HepG2 (cell line): ENCODE results near the gene LCP2. TPM values are rescaled to one million over a fixed set of nuclear protein-coding genes. Genes with fewer than 3 reads are reported as not detected.

Experiments
- ATAC-seq: fragments of 200-7000 bp; cut with Tn5 transposase; 3 replicates; pipeline ENCODE4 v1.9.1; 2020; ENCODE audit warnings: mild to moderate bottlenecking, moderate library complexity
- BruUV-seq: library from RNA; stranded (reverse); fragments of 400-500 nt; replicated peaks from 2 replicates; lab custom pipeline; 2021; lab: Mats Ljungman, UMichigan
- CTCF ChIA-PET: fragments of 300-600 bp; formaldehyde crosslinking; extraction: SDS; loops from one replicate; lab custom pipeline; 2021; ENCODE audit warnings: low total read pairs, inconsistent platforms, low intra/inter-chr PET ratio; lab: Yijun Ruan, JAX
- POLR2A ChIA-PET: fragments of 350-600 bp; sonication (Branson Sonifier 250); formaldehyde crosslinking; loops from one replicate; lab custom pipeline; 2020; ENCODE audit warnings: antibody characterized with exemption, inconsistent platforms; lab: Yijun Ruan, JAX
- DNase-seq: peaks from one replicate; pipeline ENCODE4 v3.0.0-alpha.2; 2015; ENCODE audit warnings: low spot score
- FAIRE-seq: peaks from 3 replicates; lab custom pipeline; 2011; peaks lifted over from hg19 to GRCh38; lab: Jason Lieb, UNC
- H2AFZ ChIP-seq: one replicate; pipeline ENCODE4 v1.6.1; 2011; ENCODE audit warnings: low read length, inconsistent platforms
- H3K27ac ChIP-seq: fragments of 300-600 bp; 3 replicates; pipeline ENCODE4 v1.8.0; 2011; ENCODE audit warnings: mixed run types, mild to moderate bottlenecking, mixed read lengths, low read length, inconsistent platforms; ENCODE audit not compliant: insufficient read depth; ENCODE audit errors: extremely low read length
- H3K27me3 ChIP-seq, 2 experiments: fragments of 200-600 bp in 1 of 2; 2 replicates in 1 of 2; 3 replicates in 1 of 2; pipeline versions ENCODE4 v1.6.0 to v1.8.0; 2011; ENCODE audit warnings: low read length in 2 of 2, mild to moderate bottlenecking in 2 of 2, moderate library complexity in 2 of 2, inconsistent platforms in 1 of 2; ENCODE audit not compliant: insufficient read depth in 2 of 2, control insufficient read depth in 1 of 2
- H3K36me3 ChIP-seq, 2 experiments: fragments of 200-600 bp in 1 of 2; replicated peaks in 1 of 2; 2 replicates in 1 of 2; 3 replicates in 1 of 2; pipeline versions ENCODE4 v1.5.1 to v1.8.0; 2011; ENCODE audit warnings: low read length in 2 of 2, inconsistent platforms in 1 of 2; ENCODE audit not compliant: insufficient read depth in 2 of 2, control insufficient read depth in 1 of 2
- H3K4me1 ChIP-seq: 2 replicates; pipeline ENCODE4 v1.5.1; 2012; ENCODE audit warnings: low read length, inconsistent platforms; ENCODE audit not compliant: insufficient read depth
- H3K4me2 ChIP-seq: 2 replicates; pipeline ENCODE4 v1.6.0; 2011; ENCODE audit warnings: low read depth, low read length, inconsistent platforms
- H3K4me3 ChIP-seq, 3 experiments: fragments of 200-600 bp in 1 of 3; sonication (generic), shearing (Covaris generic) in 1 of 3; replicated peaks in 1 of 3; 2 replicates each; pipeline ENCODE4 v1.5.1; 2011 to 2016; ENCODE audit warnings: low read length in 3 of 3, inconsistent platforms in 2 of 3, low read depth in 2 of 3, mild to moderate bottlenecking in 2 of 3, control low read depth in 1 of 3, mixed read lengths in 1 of 3; ENCODE audit not compliant: insufficient read depth in 1 of 3
- H3K79me2 ChIP-seq: one replicate; pipeline ENCODE4 v1.6.1; 2011; ENCODE audit warnings: low read length, inconsistent platforms; ENCODE audit not compliant: insufficient read depth
- H3K9ac ChIP-seq: 2 replicates; pipeline ENCODE4 v1.6.0; 2011; ENCODE audit warnings: mild to moderate bottlenecking, low read depth, low read length, inconsistent platforms; ENCODE audit not compliant: insufficient read depth
- H3K9me3 ChIP-seq: 2 replicates; pipeline ENCODE4 v1.5.1; 2012; ENCODE audit warnings: mild to moderate bottlenecking, low read length
- H4K20me1 ChIP-seq: 2 replicates; pipeline ENCODE4 v1.6.0; 2011; ENCODE audit warnings: inconsistent platforms, mild to moderate bottlenecking, low read length, moderate library complexity; ENCODE audit not compliant: insufficient read depth
- HNRNPL ChIP-seq: fragments of 200-400 bp; formaldehyde crosslinking; IDR thresholded peaks from 2 replicates; pipeline ENCODE4 v1.6.1; 2017; ENCODE audit warnings: mild to moderate bottlenecking, low read depth, low read length
- NFYB ChIP-seq: sonication (generic); formaldehyde crosslinking; IDR thresholded peaks from 2 replicates; pipeline ENCODE4 v1.4.0; 2020; ENCODE audit warnings: missing genetic modification reagents
- STAG1 ChIP-seq: sonication (generic); formaldehyde crosslinking; IDR thresholded peaks from 2 replicates; pipeline ENCODE4 v1.4.0; 2020; ENCODE audit warnings: missing genetic modification reagents
- ZIK1 ChIP-seq: sonication (generic); formaldehyde crosslinking; IDR thresholded peaks from 2 replicates; pipeline ENCODE4 v1.5.0; 2020; ENCODE audit warnings: mild to moderate bottlenecking, low read depth, missing genetic modification reagents, borderline replicate concordance
- ZNF563 ChIP-seq: sonication (generic); formaldehyde crosslinking; IDR thresholded peaks from 2 replicates; pipeline ENCODE4 v1.8.0; 2022; ENCODE audit warnings: mild to moderate bottlenecking, moderate library complexity, missing genetic modification reagents
- in situ Hi-C: cut with HindIII; loops from 2 replicates; pipeline ENCODE4 v1.10.0; 2017; ENCODE audit warnings: low pct_unique_long_range_greater_than_20kb; ENCODE audit not compliant: extremely low pct_ligation_motif_present
- intact Hi-C: fragments of 100-400 bp; cut with micrococcal nuclease; formaldehyde crosslinking; loops from one replicate; pipeline ENCODE4 v1.10.0; 2022; ENCODE audit not compliant: unreplicated experiment
- polyA plus RNA-seq, 8 experiments: library from polyadenylated mRNA; depleted of rRNA in 3 of 8; stranded (reverse) in 7 of 8; unstranded in 1 of 8; fragments of >200 nt; fragmentation: Illumina TruSeq in 4 of 8; extraction: Trizol in 4 of 8; gene quantifications; 2 replicates each; pipeline versions ENCODE4 v1.2.1 to v1.2.3, GENCODE V29; 2011 to 2016; ENCODE audit warnings: low read depth in 4 of 8, missing spikeins in 1 of 8, mixed read lengths in 1 of 8; ENCODE audit not compliant: insufficient read depth in 1 of 8
- total RNA-seq, 5 experiments: library from RNA; depleted of rRNA; stranded (reverse); fragments of >200 nt; fragmentation: Illumina TruSeq; extraction: Trizol; gene quantifications; 2 replicates each; pipeline ENCODE4 v1.2.3, GENCODE V29; 2016; ENCODE audit warnings: low read depth in 1 of 5
- TF ChIP-seq, protein P1 (sequence below): sonication (generic); formaldehyde crosslinking; IDR thresholded peaks from 2 replicates; pipeline ENCODE4 v1.5.1; 2020; ENCODE audit warnings: missing genetic modification reagents, mild to moderate bottlenecking, borderline replicate concordance
- TF ChIP-seq, protein P2 (sequence below): sonication (generic); formaldehyde crosslinking; IDR thresholded peaks from 2 replicates; pipeline ENCODE4 v1.5.0; 2020; ENCODE audit warnings: mild to moderate bottlenecking, missing genetic modification reagents, moderate library complexity
- TF ChIP-seq, protein P3 (sequence below): sonication (generic); formaldehyde crosslinking; IDR thresholded peaks from 2 replicates; pipeline ENCODE4 v1.9.0; 2021; ENCODE audit warnings: missing genetic modification reagents, borderline replicate concordance
- TF ChIP-seq, protein P4 (sequence below): sonication (generic); formaldehyde crosslinking; IDR thresholded peaks from 2 replicates; pipeline ENCODE4 v1.4.0; 2020; ENCODE audit warnings: missing genetic modification reagents
- TF ChIP-seq, protein P5 (sequence below): sonication (generic); formaldehyde crosslinking; IDR thresholded peaks from 2 replicates; pipeline ENCODE4 v1.4.0; 2020; ENCODE audit warnings: mild to moderate bottlenecking, missing genetic modification reagents, borderline replicate concordance

Gene LCP2
- total and polyA plus RNA-seq, 2 of the 13 experiments (the other 11 are each of a cell fraction or from before 2014, with no cell fraction given): not detected

GRCh38 chr5:170217831-170218230, 79.7 kb downstream of the LCP2 start (continued):
- TF ChIP-seq, protein P1, sequence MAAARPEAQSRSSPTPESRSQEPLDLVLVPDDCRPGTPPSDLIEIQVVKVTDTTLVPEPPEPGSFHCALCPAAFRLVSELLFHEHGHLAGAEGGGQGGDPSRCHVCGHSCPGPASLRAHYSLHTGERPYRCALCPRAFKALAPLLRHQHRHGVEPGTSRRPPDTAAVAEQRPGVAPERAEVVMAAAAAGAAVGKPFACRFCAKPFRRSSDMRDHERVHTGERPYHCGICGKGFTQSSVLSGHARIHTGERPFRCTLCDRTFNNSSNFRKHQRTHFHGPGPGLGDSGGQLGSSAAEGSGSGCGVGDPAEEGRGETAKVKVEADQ (CRISPR knock-in tag): no peak

DNA sequence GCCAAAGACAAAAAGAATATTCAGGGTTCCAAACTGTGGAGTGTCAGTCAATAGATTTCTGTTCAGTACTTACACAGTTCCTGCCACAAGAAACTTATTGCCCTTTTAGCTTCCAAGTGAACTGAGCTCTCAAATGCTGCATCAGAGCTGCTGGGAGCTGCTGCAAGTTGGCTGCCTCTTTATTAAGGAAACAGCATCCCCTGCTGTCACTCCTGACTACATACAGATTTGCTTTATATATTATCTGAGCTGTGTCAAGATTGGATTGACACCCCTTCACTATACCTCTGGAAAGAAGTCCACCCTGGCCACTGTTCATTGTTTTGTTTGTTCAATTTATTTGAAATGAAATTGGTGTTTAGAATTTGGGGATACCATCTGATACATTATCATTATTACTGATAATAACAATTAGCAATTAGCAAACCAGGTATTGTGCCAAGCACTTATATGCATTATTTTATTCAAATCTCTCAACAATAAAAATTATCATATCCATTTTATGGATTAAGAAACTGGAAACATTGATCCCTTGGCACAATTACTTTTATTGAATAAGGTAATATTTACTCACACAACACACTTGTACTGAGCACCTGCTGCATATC, 81.2 kb downstream of the LCP2 start:
- Histone ChIP-seq H3K27me3 (no peaks in the 10 kb centered on the region), H3K9me3 (no peaks in the 10 kb centered on the region), H3K4me2 (no peak overlapping the region), H4K20me1 (no peaks in the 10 kb centered on the region), H3K36me3 (no peaks in the 10 kb centered on the region), H3K9ac (no peak overlapping the region), H3K4me3 (no peak overlapping the region), H3K4me1 (no peaks in the 10 kb centered on the region), H3K79me2 (no peaks in the 10 kb centered on the region), H3K27ac (no peak overlapping the region), H2AFZ (no peak overlapping the region)
- in situ Hi-C loops: no loop called here
- no TSS peak for BruUV-seq
- CTCF ChIA-PET: interaction anchor here (1.4 kb wide), 1 partner anchor 116 kb away, joined by 13 read pairs; no protein-coding TSS in a partner anchor
- POLR2A ChIA-PET: no interaction called here
- peak; percentile 29 for DNase-seq
- intact Hi-C loops: loop anchor here (1.0 kb wide), 1 partner anchor 116 kb away; no protein-coding TSS in a partner anchor
- no peak for FAIRE-seq
- ATAC-seq: peak; percentile 74; the same call in 2 of the 3 replicates
- no peak for TF ChIP-seq HNRNPL
- TF ChIP-seq NFYB (CRISPR knock-in tag): no peak
- TF ChIP-seq, protein P2, sequence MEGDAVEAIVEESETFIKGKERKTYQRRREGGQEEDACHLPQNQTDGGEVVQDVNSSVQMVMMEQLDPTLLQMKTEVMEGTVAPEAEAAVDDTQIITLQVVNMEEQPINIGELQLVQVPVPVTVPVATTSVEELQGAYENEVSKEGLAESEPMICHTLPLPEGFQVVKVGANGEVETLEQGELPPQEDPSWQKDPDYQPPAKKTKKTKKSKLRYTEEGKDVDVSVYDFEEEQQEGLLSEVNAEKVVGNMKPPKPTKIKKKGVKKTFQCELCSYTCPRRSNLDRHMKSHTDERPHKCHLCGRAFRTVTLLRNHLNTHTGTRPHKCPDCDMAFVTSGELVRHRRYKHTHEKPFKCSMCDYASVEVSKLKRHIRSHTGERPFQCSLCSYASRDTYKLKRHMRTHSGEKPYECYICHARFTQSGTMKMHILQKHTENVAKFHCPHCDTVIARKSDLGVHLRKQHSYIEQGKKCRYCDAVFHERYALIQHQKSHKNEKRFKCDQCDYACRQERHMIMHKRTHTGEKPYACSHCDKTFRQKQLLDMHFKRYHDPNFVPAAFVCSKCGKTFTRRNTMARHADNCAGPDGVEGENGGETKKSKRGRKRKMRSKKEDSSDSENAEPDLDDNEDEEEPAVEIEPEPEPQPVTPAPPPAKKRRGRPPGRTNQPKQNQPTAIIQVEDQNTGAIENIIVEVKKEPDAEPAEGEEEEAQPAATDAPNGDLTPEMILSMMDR (CRISPR knock-in tag): peak; percentile 60
- peak; percentile 70 for TF ChIP-seq STAG1
- no peak for TF ChIP-seq ZNF563 (CRISPR knock-in tag)
- TF ChIP-seq, protein P3, sequence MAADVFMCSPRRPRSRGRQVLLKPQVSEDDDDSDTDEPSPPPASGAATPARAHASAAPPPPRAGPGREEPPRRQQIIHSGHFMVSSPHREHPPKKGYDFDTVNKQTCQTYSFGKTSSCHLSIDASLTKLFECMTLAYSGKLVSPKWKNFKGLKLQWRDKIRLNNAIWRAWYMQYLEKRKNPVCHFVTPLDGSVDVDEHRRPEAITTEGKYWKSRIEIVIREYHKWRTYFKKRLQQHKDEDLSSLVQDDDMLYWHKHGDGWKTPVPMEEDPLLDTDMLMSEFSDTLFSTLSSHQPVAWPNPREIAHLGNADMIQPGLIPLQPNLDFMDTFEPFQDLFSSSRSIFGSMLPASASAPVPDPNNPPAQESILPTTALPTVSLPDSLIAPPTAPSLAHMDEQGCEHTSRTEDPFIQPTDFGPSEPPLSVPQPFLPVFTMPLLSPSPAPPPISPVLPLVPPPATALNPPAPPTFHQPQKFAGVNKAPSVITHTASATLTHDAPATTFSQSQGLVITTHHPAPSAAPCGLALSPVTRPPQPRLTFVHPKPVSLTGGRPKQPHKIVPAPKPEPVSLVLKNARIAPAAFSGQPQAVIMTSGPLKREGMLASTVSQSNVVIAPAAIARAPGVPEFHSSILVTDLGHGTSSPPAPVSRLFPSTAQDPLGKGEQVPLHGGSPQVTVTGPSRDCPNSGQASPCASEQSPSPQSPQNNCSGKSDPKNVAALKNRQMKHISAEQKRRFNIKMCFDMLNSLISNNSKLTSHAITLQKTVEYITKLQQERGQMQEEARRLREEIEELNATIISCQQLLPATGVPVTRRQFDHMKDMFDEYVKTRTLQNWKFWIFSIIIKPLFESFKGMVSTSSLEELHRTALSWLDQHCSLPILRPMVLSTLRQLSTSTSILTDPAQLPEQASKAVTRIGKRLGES (CRISPR knock-in tag): no peak
- TF ChIP-seq, protein P4, sequence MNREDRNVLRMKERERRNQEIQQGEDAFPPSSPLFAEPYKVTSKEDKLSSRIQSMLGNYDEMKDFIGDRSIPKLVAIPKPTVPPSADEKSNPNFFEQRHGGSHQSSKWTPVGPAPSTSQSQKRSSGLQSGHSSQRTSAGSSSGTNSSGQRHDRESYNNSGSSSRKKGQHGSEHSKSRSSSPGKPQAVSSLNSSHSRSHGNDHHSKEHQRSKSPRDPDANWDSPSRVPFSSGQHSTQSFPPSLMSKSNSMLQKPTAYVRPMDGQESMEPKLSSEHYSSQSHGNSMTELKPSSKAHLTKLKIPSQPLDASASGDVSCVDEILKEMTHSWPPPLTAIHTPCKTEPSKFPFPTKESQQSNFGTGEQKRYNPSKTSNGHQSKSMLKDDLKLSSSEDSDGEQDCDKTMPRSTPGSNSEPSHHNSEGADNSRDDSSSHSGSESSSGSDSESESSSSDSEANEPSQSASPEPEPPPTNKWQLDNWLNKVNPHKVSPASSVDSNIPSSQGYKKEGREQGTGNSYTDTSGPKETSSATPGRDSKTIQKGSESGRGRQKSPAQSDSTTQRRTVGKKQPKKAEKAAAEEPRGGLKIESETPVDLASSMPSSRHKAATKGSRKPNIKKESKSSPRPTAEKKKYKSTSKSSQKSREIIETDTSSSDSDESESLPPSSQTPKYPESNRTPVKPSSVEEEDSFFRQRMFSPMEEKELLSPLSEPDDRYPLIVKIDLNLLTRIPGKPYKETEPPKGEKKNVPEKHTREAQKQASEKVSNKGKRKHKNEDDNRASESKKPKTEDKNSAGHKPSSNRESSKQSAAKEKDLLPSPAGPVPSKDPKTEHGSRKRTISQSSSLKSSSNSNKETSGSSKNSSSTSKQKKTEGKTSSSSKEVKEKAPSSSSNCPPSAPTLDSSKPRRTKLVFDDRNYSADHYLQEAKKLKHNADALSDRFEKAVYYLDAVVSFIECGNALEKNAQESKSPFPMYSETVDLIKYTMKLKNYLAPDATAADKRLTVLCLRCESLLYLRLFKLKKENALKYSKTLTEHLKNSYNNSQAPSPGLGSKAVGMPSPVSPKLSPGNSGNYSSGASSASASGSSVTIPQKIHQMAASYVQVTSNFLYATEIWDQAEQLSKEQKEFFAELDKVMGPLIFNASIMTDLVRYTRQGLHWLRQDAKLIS (CRISPR knock-in tag): no peak
- TF ChIP-seq, protein P5, sequence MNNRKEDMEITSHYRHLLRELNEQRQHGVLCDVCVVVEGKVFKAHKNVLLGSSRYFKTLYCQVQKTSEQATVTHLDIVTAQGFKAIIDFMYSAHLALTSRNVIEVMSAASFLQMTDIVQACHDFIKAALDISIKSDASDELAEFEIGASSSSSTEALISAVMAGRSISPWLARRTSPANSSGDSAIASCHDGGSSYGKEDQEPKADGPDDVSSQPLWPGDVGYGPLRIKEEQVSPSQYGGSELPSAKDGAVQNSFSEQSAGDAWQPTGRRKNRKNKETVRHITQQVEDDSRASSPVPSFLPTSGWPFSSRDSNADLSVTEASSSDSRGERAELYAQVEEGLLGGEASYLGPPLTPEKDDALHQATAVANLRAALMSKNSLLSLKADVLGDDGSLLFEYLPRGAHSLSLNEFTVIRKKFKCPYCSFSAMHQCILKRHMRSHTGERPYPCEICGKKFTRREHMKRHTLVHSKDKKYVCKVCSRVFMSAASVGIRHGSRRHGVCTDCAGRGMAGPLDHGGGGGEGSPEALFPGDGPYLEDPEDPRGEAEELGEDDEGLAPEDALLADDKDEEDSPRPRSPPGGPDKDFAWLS (CRISPR knock-in tag): no peak
- no peak for TF ChIP-seq ZIK1 (CRISPR knock-in tag)
